WI38 (cell line): ENCODE measurements around the gene CWC15.

Source experiments
- H3K4me3 ChIP-seq: 2 replicates; pipeline ENCODE4 v1.5.1; 2011; ENCODE audit warnings: low read depth, mild to moderate bottlenecking, control low read depth, low read length
- TF ChIP-seq, protein P1 (sequence below): IDR thresholded peaks from 2 replicates; pipeline ENCODE4 v1.5.1; 2012; ENCODE audit warnings: low read depth, mild to moderate bottlenecking, control low read depth, low read length

CWC15 gene

DNA sequence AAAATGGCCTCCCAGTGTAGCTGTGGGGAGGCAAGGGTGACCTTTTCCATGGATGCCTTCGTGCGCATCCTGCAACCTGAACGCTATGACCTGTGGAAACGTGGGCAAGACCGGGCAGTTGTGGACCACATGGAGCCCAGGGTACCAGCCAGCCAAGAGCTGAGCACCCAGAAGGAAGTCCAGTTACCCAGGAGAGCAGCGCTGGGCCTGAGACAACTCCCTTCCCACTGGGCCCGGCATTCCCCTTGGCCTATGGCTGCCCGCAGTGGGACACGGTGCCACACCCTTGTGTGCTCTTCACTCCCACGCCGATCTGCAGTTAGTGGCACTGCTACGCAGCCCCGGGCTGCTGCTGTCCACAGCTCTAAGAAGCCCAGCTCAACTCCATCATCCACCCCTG is 24.9 kb upstream of the CWC15 start:
- no peak overlapping the region for H3K4me3 ChIP-seq
- TF ChIP-seq, protein P1, sequence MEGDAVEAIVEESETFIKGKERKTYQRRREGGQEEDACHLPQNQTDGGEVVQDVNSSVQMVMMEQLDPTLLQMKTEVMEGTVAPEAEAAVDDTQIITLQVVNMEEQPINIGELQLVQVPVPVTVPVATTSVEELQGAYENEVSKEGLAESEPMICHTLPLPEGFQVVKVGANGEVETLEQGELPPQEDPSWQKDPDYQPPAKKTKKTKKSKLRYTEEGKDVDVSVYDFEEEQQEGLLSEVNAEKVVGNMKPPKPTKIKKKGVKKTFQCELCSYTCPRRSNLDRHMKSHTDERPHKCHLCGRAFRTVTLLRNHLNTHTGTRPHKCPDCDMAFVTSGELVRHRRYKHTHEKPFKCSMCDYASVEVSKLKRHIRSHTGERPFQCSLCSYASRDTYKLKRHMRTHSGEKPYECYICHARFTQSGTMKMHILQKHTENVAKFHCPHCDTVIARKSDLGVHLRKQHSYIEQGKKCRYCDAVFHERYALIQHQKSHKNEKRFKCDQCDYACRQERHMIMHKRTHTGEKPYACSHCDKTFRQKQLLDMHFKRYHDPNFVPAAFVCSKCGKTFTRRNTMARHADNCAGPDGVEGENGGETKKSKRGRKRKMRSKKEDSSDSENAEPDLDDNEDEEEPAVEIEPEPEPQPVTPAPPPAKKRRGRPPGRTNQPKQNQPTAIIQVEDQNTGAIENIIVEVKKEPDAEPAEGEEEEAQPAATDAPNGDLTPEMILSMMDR = no peak

DNA sequence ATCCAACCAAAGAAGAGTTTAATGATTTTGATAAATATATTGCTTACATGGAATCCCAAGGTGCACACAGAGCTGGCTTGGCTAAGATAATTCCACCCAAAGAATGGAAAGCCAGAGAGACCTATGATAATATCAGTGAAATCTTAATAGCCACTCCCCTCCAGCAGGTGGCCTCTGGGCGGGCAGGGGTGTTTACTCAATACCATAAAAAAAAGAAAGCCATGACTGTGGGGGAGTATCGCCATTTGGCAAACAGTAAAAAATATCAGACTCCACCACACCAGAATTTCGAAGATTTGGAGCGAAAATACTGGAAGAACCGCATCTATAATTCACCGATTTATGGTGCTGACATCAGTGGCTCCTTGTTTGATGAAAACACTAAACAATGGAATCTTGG is 24.1 kb upstream of the CWC15 start:
- TF ChIP-seq, protein P1 = no peak
- H3K4me3 ChIP-seq = no peak overlapping the region

DNA sequence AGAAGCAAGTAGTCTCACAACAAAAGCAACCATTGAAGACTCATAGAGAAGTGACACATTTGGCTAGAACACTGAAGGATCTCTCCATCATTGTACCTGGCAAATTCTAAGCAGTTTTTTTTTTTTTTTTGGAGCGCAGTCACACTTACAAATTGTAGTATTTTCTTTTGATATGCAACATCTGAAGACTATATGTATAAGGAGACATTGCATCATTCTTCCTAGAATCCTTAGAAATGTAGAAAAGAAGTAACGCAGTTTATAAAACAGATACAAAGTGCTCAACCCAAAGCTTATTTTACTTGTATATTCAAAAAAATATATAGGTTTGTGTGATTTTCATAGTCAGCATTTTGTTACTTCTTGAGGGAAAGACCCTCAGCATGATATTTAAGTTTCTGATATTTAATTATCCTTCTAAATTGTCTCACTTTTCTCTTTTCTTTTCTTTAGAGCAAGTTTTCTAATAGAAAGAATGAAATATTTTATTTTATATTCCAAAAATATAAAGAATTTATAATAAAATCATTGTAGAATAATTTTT is 20.1 kb upstream of the CWC15 start:
- no peak overlapping the region for H3K4me3 ChIP-seq
- TF ChIP-seq, protein P1 = no peak

DNA sequence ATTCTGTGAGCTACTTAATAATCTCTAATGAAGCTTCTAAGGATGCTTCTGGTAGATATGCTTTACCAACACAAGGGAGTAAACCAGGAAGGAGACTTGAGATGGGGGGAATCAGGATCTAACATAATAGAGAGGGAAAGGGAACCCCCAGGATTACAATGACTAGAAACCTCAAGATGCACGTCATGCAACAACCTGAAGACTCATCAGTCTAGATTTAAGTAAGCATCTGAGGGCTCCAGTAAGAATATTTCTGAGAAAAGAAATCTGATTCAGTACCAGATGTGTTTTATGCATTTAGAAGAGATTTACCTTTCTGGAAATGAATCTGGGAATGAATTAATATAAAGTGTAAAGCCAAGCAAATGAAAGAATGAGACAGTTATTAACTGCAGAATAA is 15.4 kb upstream of the CWC15 start:
- H3K4me3 ChIP-seq = no peak overlapping the region
- TF ChIP-seq, protein P1 = no peak

DNA sequence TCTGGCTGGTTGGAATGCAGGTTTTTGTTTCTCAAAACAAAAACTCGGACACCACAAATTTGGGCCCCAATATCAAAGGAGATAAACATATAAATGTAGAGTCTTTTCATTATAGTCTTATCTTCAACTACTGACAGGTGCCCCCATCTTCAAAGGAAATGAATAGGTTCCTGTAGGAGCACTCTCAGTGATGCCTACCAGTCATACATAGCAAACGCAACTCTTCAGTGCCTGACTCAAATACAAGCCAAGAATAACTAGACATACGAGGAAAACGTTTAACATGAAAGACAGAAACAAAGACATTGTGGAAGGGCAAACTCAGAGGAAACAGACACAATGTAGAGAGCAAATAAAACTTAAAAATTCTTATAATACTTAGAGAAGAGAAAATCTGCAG is 14.0 kb upstream of the CWC15 start:
- TF ChIP-seq, protein P1 = no peak
- no peak overlapping the region for H3K4me3 ChIP-seq

DNA sequence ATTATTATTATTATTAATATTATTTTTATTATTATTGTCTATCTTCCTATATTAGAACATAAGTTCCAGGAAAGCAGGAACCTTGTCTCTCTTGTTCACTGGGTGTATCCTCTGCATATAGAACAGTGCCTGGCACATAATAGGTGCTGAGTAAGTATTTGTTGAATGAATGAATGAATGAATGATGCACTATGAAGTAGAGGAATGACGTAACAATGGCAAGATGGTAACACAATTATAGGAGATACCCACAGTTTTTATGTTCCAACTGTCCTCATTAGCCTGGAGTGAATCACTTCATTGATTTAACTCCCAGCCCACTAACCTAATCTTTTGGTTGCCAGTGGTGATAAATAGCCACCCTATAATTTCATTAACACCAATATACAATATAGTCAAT is 2.2 kb upstream of the CWC15 start:
- TF ChIP-seq, protein P1 = no peak
- H3K4me3 ChIP-seq = no peak overlapping the region

DNA sequence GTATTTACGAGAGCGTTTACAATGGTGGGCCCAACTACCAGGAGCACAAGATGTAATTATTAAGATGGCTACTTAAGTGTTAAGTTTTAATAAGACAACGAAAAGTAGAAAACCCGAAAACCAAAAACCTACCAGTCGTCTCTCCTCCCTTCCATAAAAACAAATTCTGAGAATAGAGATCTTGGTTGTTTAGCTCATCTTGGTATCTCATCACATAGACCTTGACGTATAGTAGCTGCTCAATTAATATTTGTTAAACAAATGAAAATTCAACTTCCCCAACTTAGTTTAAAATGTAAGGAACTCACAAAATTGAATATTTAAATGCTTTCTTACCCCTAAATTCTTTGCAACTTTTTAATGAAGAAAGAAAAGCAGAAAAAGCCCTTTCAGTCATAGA is 822 bp upstream of the CWC15 start:
- TF ChIP-seq, protein P1 = no peak
- peak overlapping the region; percentile 95 for H3K4me3 ChIP-seq
